Testis (tissue), 2 donors: ENCODE results near the gene CCDC97.

Experiments used
- POLR2A ChIP-seq: fragments of 450-650 bp; IDR thresholded peaks from one replicate; pipeline ENCODE4 v1.6.1; 2017; ENCODE audit warnings: antibody characterized with exemption, mild to moderate bottlenecking, moderate library complexity
- TF ChIP-seq, protein P1 (sequence below), 3 experiments: fragments of 450-650 bp in 2 of 3; fragments of 200-600 bp in 1 of 3; sonication (generic) in 1 of 3; IDR thresholded peaks; one replicate each; pipeline ENCODE4 v1.5.1; 2016 to 2019; ENCODE audit warnings: antibody characterized with exemption in 3 of 3, mild to moderate bottlenecking in 2 of 3, moderate library complexity in 1 of 3

- TF ChIP-seq, protein P1, sequence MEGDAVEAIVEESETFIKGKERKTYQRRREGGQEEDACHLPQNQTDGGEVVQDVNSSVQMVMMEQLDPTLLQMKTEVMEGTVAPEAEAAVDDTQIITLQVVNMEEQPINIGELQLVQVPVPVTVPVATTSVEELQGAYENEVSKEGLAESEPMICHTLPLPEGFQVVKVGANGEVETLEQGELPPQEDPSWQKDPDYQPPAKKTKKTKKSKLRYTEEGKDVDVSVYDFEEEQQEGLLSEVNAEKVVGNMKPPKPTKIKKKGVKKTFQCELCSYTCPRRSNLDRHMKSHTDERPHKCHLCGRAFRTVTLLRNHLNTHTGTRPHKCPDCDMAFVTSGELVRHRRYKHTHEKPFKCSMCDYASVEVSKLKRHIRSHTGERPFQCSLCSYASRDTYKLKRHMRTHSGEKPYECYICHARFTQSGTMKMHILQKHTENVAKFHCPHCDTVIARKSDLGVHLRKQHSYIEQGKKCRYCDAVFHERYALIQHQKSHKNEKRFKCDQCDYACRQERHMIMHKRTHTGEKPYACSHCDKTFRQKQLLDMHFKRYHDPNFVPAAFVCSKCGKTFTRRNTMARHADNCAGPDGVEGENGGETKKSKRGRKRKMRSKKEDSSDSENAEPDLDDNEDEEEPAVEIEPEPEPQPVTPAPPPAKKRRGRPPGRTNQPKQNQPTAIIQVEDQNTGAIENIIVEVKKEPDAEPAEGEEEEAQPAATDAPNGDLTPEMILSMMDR (IDR thresholded peaks at IDR 0.05), result no peak
- no peak for TF ChIP-seq POLR2A
Observed at GRCh38 chr19:41344162-41344561, 34.2 kb downstream of the CCDC97 start.
